GM23338 (cell line): ENCODE results near the gene LRRC63. TPM values are rescaled to one million over a fixed set of nuclear protein-coding genes. Genes with fewer than 3 reads are reported as not detected.

Experiments
- ATAC-seq: fragments of 200-7000 bp; cut with Tn5 transposase; 3 replicates; pipeline ENCODE4 v1.9.1; 2020
- DNase-seq: peaks from one replicate; pipeline ENCODE4 v3.0.0-alpha.2; 2015; ENCODE audit warnings: low spot score
- H2AFZ ChIP-seq: fragments of 200-600 bp; sonication (generic); 2 replicates; pipeline ENCODE4 v1.8.0; 2016; ENCODE audit warnings: antibody characterized with exemption, mild to moderate bottlenecking, moderate library complexity
- H3F3A ChIP-seq: fragments of 200-600 bp; sonication (generic); replicated peaks from 2 replicates; pipeline ENCODE4 v1.8.0; 2017; ENCODE audit warnings: antibody characterized with exemption, mixed run types, low read depth
- H3K27ac ChIP-seq: fragments of 200-600 bp; sonication (generic); 2 replicates; pipeline ENCODE4 v1.6.1; 2016; ENCODE audit warnings: low read depth
- H3K27me3 ChIP-seq: fragments of 200-600 bp; sonication (generic); 2 replicates; pipeline ENCODE4 v1.8.0; 2016; ENCODE audit warnings: mild to moderate bottlenecking, mixed run types, moderate library complexity; ENCODE audit not compliant: insufficient read depth
- H3K36me3 ChIP-seq: fragments of 200-600 bp; sonication (generic); 2 replicates; pipeline ENCODE4 v1.8.0; 2016; ENCODE audit warnings: mild to moderate bottlenecking; ENCODE audit not compliant: insufficient read depth
- H3K4me1 ChIP-seq: fragments of 200-600 bp; sonication (generic); 2 replicates; pipeline ENCODE4 v1.8.0; 2016; ENCODE audit warnings: mild to moderate bottlenecking, moderate library complexity; ENCODE audit not compliant: insufficient read depth
- H3K4me2 ChIP-seq: fragments of 200-600 bp; sonication (generic); 2 replicates; pipeline ENCODE4 v1.7.1; 2017; ENCODE audit warnings: mixed run types
- H3K4me3 ChIP-seq: fragments of 200-600 bp; sonication (generic); 2 replicates; pipeline ENCODE4 v1.6.1; 2016; ENCODE audit warnings: mixed run types
- H3K79me2 ChIP-seq: fragments of 200-600 bp; sonication (generic); replicated peaks from 2 replicates; pipeline ENCODE4 v1.8.0; 2017; ENCODE audit warnings: mild to moderate bottlenecking; ENCODE audit not compliant: insufficient read depth
- H3K9me2 ChIP-seq: fragments of 200-600 bp; sonication (generic); 2 replicates; pipeline ENCODE4 v1.8.0; 2017; ENCODE audit not compliant: insufficient read depth
- H4K20me1 ChIP-seq: fragments of 200-600 bp; sonication (generic); replicated peaks from 2 replicates; pipeline ENCODE4 v1.8.0; 2017; ENCODE audit warnings: mild to moderate bottlenecking; ENCODE audit not compliant: insufficient read depth
- H3K27ac Mint-ChIP-seq: 2 replicates; pipeline ENCODE4 v1.8.0; 2020; ENCODE audit warnings: inconsistent platforms, mild to moderate bottlenecking, moderate library complexity, mixed read lengths
- H3K27me3 Mint-ChIP-seq: 3 replicates; pipeline ENCODE4 v1.8.0; 2022; ENCODE audit warnings: low read depth, mild to moderate bottlenecking, moderate library complexity, mixed read lengths, inconsistent platforms; ENCODE audit not compliant: insufficient read depth, poor library complexity
- H3K36me3 Mint-ChIP-seq: 3 replicates; pipeline ENCODE4 v1.8.0; 2021; ENCODE audit warnings: low read depth, mild to moderate bottlenecking, inconsistent platforms, moderate library complexity, mixed read lengths
- H3K4me1 Mint-ChIP-seq: 3 replicates; pipeline ENCODE4 v1.8.0; 2020; ENCODE audit warnings: mild to moderate bottlenecking, inconsistent platforms, mixed read lengths
- H3K4me3 Mint-ChIP-seq: 3 replicates; pipeline ENCODE4 v1.8.0; 2021; ENCODE audit warnings: moderate library complexity, mild to moderate bottlenecking, inconsistent platforms, mixed read lengths
- H3K9me3 Mint-ChIP-seq: 3 replicates; pipeline ENCODE4 v1.8.0; 2020; ENCODE audit warnings: moderate library complexity, mild to moderate bottlenecking, inconsistent platforms, mixed read lengths
- CREB1 ChIP-seq: fragments of 250-450 bp; sonication (Bioruptor Pico); IDR thresholded peaks from 2 replicates; pipeline ENCODE4 v1.5.0; 2020; ENCODE audit warnings: low read depth, mild to moderate bottlenecking, moderate library complexity
- ETS1 ChIP-seq: IDR thresholded peaks from 2 replicates; pipeline ENCODE4 v1.6.1; 2016; ENCODE audit warnings: antibody characterized with exemption
- EZH2 ChIP-seq: fragments of 200-600 bp; sonication (generic); IDR thresholded peaks from one replicate; pipeline ENCODE4 v1.8.0; 2017; ENCODE audit warnings: antibody characterized with exemption, mild to moderate bottlenecking, low read depth; ENCODE audit not compliant: unreplicated experiment
- EZH2phosphoT487 ChIP-seq: fragments of 200-600 bp; sonication (generic); IDR thresholded peaks from one replicate; pipeline ENCODE4 v1.8.1; 2018; ENCODE audit warnings: antibody characterized with exemption; ENCODE audit not compliant: unreplicated experiment
- JUNB ChIP-seq: IDR thresholded peaks from one replicate; pipeline ENCODE4 v1.6.1; 2016; ENCODE audit warnings: antibody characterized with exemption; ENCODE audit not compliant: unreplicated experiment
- NANOG ChIP-seq: IDR thresholded peaks from 2 replicates; pipeline ENCODE4 v1.6.1; 2016; ENCODE audit warnings: antibody characterized with exemption, borderline replicate concordance
- STAT1 ChIP-seq: IDR thresholded peaks from one replicate; pipeline ENCODE4 v1.6.1; 2016; ENCODE audit warnings: antibody characterized with exemption; ENCODE audit not compliant: unreplicated experiment
- ZNF114 ChIP-seq: fragments of 250-450 bp; sonication (Bioruptor Pico); IDR thresholded peaks from 2 replicates; pipeline ENCODE4 v1.5.0; 2020; ENCODE audit warnings: mild to moderate bottlenecking, moderate library complexity
- ZNF331 ChIP-seq: fragments of 250-450 bp; sonication (Bioruptor Pico); IDR thresholded peaks from 2 replicates; pipeline ENCODE4 v1.5.0; 2020; ENCODE audit warnings: low read depth, mild to moderate bottlenecking, moderate library complexity
- ZNF462 ChIP-seq: fragments of 250-450 bp; sonication (Bioruptor Pico); IDR thresholded peaks from 2 replicates; pipeline ENCODE4 v1.5.0; 2020; ENCODE audit warnings: mild to moderate bottlenecking, moderate library complexity
- polyA plus RNA-seq: library from polyadenylated mRNA; unstranded; fragments of >200 nt; fragmentation: Nextera tagmentation; extraction: Ambion mirVana; gene quantifications from 2 replicates; pipeline ENCODE4 v1.2.1, GENCODE V29; 2016
- total RNA-seq: library from RNA; depleted of rRNA; stranded (reverse); fragments of >200 nt; shearing (Covaris generic); gene quantifications from 2 replicates; pipeline ENCODE4 v1.2.3, GENCODE V29; 2014
- TF ChIP-seq, protein P1 (sequence below): IDR thresholded peaks from one replicate; pipeline ENCODE4 v1.6.1; 2018; ENCODE audit warnings: antibody characterized with exemption; ENCODE audit not compliant: unreplicated experiment
- TF ChIP-seq, protein P2 (sequence below), 2 experiments: fragments of 200-600 bp in 1 of 2; sonication (generic) in 1 of 2; conservative IDR thresholded peaks; 2 replicates each; pipeline versions ENCODE4 v1.5.1 to v1.6.1; 2016 to 2017; ENCODE audit warnings: antibody characterized with exemption in 2 of 2, low read depth in 2 of 2, mild to moderate bottlenecking in 2 of 2, moderate library complexity in 1 of 2

The LRRC63 gene
- total and polyA plus RNA-seq, 2 experiments from 2014 or later, result not detected

- TF ChIP-seq ZNF331 (no peak), EZH2 (no peak)
Observed at GRCh38 chr13:46207828-46208227, 3.9 kb upstream of the LRRC63 start (continued).

GRCh38 chr13:46210362-46211083 lies 1.2 kb upstream of the LRRC63 start:
- ATAC-seq, result no peak
- Histone ChIP-seq H3K79me2 (no peaks in the 10 kb centered on the region), H2AFZ (peak overlapping the region; percentile 100; the same call in 1 of the 2 replicates), H3F3A (no peaks in the 10 kb centered on the region), H3K27me3 (peaks cover 27% of the 10 kb centered on the region), H3K36me3 (no peaks in the 10 kb centered on the region), H3K9me2 (no peaks in the 10 kb centered on the region), H4K20me1 (no peaks in the 10 kb centered on the region), H3K4me3 (no peak overlapping the region; the same call in 1 of the 2 replicates), H3K4me2 (peak overlapping the region; percentile 92), H3K27ac (no peak overlapping the region), H3K4me1 (peaks cover 18% of the 10 kb centered on the region)
- H3K27ac Mint-ChIP-seq, result no peak overlapping the region
- H3K4me1 Mint-ChIP-seq, result peaks cover 14% of the 10 kb centered on the region; the same call in 2 of the 3 replicates
- no peak for DNase-seq
- H3K27me3 Mint-ChIP-seq, result peaks cover 5% of the 10 kb centered on the region
- no peak overlapping the region for H3K4me3 Mint-ChIP-seq
- H3K36me3 Mint-ChIP-seq, result no peaks in the 10 kb centered on the region
- H3K9me3 Mint-ChIP-seq, result no peaks in the 10 kb centered on the region
- TF ChIP-seq EZH2, result no peak
- no peak for TF ChIP-seq JUNB
- no peak for TF ChIP-seq ETS1
- TF ChIP-seq CREB1 (CRISPR knock-in tag), result no peak
- TF ChIP-seq EZH2phosphoT487, result no peak
- no peak for TF ChIP-seq ZNF114 (CRISPR knock-in tag)
- TF ChIP-seq, protein P1, sequence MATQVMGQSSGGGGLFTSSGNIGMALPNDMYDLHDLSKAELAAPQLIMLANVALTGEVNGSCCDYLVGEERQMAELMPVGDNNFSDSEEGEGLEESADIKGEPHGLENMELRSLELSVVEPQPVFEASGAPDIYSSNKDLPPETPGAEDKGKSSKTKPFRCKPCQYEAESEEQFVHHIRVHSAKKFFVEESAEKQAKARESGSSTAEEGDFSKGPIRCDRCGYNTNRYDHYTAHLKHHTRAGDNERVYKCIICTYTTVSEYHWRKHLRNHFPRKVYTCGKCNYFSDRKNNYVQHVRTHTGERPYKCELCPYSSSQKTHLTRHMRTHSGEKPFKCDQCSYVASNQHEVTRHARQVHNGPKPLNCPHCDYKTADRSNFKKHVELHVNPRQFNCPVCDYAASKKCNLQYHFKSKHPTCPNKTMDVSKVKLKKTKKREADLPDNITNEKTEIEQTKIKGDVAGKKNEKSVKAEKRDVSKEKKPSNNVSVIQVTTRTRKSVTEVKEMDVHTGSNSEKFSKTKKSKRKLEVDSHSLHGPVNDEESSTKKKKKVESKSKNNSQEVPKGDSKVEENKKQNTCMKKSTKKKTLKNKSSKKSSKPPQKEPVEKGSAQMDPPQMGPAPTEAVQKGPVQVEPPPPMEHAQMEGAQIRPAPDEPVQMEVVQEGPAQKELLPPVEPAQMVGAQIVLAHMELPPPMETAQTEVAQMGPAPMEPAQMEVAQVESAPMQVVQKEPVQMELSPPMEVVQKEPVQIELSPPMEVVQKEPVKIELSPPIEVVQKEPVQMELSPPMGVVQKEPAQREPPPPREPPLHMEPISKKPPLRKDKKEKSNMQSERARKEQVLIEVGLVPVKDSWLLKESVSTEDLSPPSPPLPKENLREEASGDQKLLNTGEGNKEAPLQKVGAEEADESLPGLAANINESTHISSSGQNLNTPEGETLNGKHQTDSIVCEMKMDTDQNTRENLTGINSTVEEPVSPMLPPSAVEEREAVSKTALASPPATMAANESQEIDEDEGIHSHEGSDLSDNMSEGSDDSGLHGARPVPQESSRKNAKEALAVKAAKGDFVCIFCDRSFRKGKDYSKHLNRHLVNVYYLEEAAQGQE, result no peak
- TF ChIP-seq NANOG, result no peak
- no peak for TF ChIP-seq ZNF331
- TF ChIP-seq, protein P2, sequence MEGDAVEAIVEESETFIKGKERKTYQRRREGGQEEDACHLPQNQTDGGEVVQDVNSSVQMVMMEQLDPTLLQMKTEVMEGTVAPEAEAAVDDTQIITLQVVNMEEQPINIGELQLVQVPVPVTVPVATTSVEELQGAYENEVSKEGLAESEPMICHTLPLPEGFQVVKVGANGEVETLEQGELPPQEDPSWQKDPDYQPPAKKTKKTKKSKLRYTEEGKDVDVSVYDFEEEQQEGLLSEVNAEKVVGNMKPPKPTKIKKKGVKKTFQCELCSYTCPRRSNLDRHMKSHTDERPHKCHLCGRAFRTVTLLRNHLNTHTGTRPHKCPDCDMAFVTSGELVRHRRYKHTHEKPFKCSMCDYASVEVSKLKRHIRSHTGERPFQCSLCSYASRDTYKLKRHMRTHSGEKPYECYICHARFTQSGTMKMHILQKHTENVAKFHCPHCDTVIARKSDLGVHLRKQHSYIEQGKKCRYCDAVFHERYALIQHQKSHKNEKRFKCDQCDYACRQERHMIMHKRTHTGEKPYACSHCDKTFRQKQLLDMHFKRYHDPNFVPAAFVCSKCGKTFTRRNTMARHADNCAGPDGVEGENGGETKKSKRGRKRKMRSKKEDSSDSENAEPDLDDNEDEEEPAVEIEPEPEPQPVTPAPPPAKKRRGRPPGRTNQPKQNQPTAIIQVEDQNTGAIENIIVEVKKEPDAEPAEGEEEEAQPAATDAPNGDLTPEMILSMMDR (conservative IDR thresholded peaks at IDR 0.05; ENCODE audit: low read depth in 2 of 2), result no peak
- no peak for TF ChIP-seq STAT1
- TF ChIP-seq ZNF462 (CRISPR knock-in tag), result no peak
